Stimulated activated CD8-positive, alpha-beta memory T cell treated with anti-CD3 and anti-CD28 coated beads, Interleukin-7, amount 100 ng/mL, for 1 hour (primary cell): ENCODE measurements around the gene QSOX1.
"Not testable (repeated sequence)": the region's sequence is repeated elsewhere in the genome, so short reads cannot be mapped to it uniquely, and the experiment has no call there.

Experiments used
- DNase-seq, 2 donors: peaks; one replicate each; pipeline ENCODE4 v3.0.0-alpha.2; 2020; ENCODE audit warnings: low read depth in 2 of 2

QSOX1 gene

GRCh38 chr1:180190091-180190490, 35.4 kb downstream of the QSOX1 start:
- DNase-seq: peak in 1 of 2 donors; percentile 5

GRCh38 chr1:180192172-180192571, 37.5 kb downstream of the QSOX1 start:
- DNase-seq: no peak

DNA sequence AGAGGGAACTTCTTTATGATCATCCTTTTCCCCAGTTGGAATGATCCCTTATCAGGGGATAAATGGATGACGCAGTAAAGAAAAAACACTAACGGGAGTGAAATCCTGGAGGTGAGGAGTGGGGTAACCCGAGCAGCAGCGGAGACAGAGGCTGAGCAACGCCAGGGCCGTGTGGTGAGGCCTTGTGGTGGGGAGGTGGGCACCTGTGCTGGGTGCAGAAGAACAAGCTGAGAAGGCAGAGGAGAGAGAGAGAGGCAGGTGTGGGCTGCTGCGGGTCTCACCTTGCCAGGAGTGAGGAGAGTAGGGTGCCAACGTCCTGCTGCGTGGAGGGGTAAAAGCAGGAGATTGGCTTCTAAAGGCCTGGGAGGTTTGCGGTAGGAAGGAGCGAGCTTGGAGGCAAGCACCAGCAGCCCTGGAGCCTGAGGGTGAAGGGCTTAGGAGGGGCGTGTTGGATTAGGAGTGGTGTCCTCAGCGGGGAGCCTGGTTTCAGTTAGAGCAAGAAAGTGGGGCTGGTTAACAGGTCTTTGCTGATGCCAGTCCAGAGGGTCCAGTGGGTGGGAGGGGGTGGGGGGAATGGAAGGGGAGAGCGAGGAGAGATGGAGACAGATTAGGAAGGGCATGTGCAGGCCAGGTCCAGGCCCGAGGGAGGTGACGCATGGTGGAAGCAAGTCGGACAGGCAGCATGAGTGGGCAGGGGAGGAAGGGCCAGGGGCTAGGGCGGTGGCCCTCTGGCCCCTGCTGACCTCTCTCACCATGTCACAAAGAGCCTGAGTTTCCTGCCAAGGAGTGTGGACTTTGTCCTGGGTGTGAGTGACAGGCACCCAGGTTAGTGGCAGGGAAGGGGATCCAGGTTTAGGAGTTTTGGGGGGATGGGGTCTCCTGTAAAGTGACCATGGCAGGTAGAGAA, 38.7 kb downstream of the QSOX1 start:
- no peak for DNase-seq

DNA sequence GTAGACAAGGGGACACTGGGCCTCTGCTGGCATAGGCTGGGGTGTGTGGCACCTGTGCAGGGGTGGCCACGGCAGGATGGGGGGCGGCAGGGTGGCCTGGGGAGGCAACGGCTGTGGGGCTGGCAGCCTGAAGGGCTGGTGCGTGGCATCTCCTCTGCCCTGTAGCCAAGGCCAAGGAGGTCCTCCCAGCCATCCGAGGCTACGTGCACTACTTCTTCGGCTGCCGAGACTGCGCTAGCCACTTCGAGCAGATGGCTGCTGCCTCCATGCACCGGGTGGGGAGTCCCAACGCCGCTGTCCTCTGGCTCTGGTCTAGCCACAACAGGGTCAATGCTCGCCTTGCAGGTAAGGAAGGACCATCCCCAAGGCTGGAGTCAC, 39.4 kb downstream of the QSOX1 start:
- no peak for DNase-seq

- DNase-seq: no peak
These were observed 40.0 kb downstream of the QSOX1 start for GRCh38 chr1:180194546-180195207.

DNA sequence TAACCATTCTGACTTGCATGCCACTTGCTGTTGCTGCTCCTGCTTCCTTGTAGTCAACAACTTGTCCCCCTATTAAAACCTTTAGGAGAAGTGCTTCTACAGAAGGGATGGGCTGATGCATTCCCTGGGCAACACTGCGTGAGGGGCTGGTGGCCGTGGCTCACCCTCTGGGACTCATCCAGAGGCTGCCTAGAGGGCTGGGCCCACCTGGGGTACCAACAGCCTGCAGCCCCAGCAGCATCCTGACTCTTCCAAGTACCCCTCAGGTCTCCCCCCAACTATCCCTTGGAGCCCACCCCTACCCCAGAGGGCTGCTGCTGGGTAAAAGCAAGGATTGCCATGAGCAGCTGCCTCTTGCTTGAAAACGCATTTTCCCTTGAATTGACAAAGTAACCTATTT, 40.7 kb downstream of the QSOX1 start:
- DNase-seq: no peak

GRCh38 chr1:180195916-180196315, 41.2 kb downstream of the QSOX1 start:
- no peak for DNase-seq

GRCh38 chr1:180196436-180197003, 41.9 kb downstream of the QSOX1 start:
- no peak for DNase-seq

- no peak for DNase-seq
These were observed 42.6 kb downstream of the QSOX1 start for GRCh38 chr1:180197231-180197630.

- no peak for DNase-seq
These were observed 43.5 kb downstream of the QSOX1 start for GRCh38 chr1:180198196-180198595.

GRCh38 chr1:180198611-180199010, 43.9 kb downstream of the QSOX1 start:
- no peak for DNase-seq

- DNase-seq: no peak
These were observed 44.3 kb downstream of the QSOX1 start for GRCh38 chr1:180199018-180199417.

DNA sequence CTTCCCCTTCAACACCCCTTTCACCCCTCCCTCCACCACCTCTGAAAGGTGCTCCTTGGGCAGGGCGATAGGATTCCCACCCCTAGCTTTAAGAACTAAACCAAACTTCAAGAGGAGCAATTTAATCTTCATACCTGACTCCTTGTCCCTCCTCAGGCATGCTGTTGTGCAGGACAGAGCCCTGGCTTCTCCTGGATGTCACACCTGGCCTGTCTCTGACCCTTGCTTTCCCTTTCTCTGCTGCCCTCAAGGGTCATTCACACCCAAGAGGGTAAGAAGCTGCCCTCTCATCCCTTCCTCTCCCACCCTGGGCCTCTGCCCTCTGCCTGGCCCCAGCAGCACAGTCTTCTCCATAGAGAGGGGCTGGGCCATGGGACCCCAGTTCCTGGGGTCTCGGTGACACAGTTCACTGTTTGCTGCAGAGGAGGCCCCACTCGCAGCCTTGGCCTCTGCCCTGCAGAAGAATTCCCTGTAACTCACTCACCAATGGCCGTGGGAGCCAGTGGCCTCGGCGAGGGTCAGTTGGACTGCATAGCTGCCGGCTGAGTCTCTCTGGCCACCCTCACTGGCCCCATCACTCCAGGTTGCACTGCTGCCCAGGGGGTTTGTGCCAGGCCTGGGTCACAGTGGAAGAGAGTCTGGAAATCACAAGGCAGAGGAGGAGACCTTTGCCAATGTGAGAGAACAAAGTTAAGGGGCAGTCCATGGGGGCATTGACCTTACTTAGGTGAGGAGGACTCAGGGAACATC, 47.0 kb downstream of the QSOX1 start:
- DNase-seq: no peak

- not testable (repeated sequence) for DNase-seq
These were observed 47.9 kb downstream of the QSOX1 start for GRCh38 chr1:180202588-180202987.

DNA sequence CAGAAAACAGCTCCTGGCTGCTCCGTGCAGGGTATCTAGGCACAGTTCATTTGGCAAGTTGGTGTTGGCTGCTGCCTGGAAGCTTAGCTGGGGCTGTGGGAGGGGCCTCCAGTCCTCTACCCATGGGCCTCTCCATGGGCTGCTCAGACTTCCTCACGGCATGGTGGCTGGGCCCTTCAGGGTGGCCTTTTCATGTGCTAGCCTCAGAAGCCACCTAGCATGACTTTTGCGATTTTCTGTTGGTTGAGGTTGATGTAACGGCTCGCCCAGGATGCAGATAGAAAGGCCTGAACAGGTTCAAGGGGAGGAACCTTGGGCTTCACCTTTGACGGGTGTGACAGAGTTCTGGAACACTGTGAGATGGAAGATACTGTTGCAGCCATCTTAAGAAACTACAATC, 49.6 kb downstream of the QSOX1 start:
- no peak for DNase-seq

DNA sequence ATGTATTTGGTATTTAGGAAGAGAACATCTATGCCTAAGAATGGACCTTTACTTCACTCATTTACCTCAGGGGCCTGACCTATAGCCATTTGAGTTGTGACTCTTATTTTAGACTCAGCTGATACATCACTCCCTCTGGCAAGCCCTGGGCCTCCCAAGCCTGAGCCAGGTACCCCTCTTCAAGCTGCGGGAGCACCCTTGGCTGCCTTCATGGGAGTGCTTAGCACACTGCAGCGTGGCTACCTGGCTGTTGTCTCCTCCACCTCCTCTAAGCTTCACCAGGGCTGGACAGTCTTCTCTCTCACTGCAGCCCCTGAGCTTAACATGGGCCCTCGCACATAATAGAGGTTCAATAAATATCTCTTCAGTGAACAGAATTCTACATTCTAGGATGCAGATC, 51.9 kb downstream of the QSOX1 start:
- no peak for DNase-seq

- DNase-seq: no peak
These were observed 53.6 kb downstream of the QSOX1 start for GRCh38 chr1:180208264-180208663.

- no peak for DNase-seq
These were observed 55.4 kb downstream of the QSOX1 start for GRCh38 chr1:180210008-180210620.

DNA sequence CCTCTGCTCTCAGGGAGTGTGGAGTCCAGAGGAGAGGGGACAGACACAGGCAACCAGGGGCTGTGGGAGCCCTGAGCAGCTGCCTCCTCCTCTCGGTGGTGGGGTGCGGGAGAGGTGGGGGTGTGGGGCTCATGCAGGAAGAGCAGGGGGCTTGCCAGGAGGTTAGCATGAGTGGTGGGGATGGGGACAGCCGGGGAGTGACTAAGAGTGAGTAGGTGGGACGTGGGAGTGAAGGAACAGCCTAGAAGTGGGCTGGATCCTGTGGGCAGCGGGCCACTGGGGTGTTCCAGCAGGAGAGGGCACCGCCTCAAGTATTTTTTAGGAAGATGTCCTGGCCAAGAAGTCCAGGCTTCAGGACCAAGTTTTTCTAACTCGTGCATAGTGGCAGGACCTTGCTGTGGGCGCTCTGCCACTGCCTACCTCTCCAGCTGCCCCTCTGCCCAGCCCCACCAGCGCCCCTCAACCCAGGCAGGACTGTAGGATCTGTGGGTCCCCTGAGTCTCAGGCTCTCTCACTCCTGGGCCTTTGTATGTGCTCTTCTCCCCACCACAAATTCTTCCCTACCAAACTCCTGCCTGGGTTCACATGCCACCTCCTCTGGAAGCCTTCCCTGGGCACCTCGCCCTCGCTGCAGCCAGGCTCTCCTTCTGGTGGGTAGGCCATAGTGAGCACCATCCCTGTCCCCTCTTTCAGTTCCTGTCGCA, 56.6 kb downstream of the QSOX1 start:
- DNase-seq: no peak

DNA sequence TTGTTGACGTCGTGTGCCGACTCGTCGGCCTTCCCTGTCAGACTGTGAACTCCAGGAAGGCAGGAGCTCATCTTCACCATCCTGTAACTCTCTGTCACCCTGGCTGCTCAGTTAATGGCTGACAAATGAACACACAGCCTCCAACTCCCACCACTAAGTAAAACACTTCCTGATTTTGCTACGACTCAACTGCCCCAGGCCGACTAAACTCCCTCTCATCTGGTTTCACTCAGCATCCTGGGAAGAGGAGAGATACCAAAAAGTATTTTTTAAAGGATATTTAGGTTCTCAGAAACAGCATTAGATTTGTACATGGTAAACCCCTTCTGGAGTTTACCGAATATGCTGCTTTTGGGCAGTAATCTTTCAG, 57.2 kb downstream of the QSOX1 start:
- no peak for DNase-seq
